Epithelial cell of prostate (primary cell): Measurements from ENCODE around the gene CYP46A1.

Experiments used
- DNase-seq: peaks from one replicate; pipeline ENCODE4 v3.0.0-alpha.2; 2011; ENCODE audit warnings: low read depth, low spot score
- H3K27ac ChIP-seq: fragments of 450-650 bp; 2 replicates; pipeline ENCODE4 v1.5.1; 2017; ENCODE audit warnings: mild to moderate bottlenecking

CYP46A1 gene

GRCh38 chr14:99725774-99726537, 41.9 kb downstream of the CYP46A1 start:
- no peak for DNase-seq
- no peak overlapping the region for H3K27ac ChIP-seq

GRCh38 chr14:99726538-99727095, 42.5 kb downstream of the CYP46A1 start:
- DNase-seq: no peak
- no peak overlapping the region for H3K27ac ChIP-seq

GRCh38 chr14:99727096-99727870, 43.2 kb downstream of the CYP46A1 start:
- no peak overlapping the region for H3K27ac ChIP-seq
- no peak for DNase-seq

- no peak for DNase-seq
Measured at GRCh38 chr14:99728231-99728920, 44.3 kb downstream of the CYP46A1 start.

GRCh38 chr14:99728981-99729451, 44.9 kb downstream of the CYP46A1 start:
- H3K27ac ChIP-seq: no peak overlapping the region
- DNase-seq: no peak

More at GRCh38 chr14:99728231-99728920, 44.3 kb downstream of the CYP46A1 start:
- H3K27ac ChIP-seq: no peak overlapping the region

GRCh38 chr14:99729991-99730875, 46.1 kb downstream of the CYP46A1 start:
- H3K27ac ChIP-seq: no peak overlapping the region

GRCh38 chr14:99730876-99731546, 46.9 kb downstream of the CYP46A1 start:
- no peak for DNase-seq

More at GRCh38 chr14:99729991-99730875, 46.1 kb downstream of the CYP46A1 start:
- DNase-seq: no peak

GRCh38 chr14:99731547-99732435, 47.7 kb downstream of the CYP46A1 start:
- DNase-seq: no peak

More at GRCh38 chr14:99730876-99731546, 46.9 kb downstream of the CYP46A1 start:
- H3K27ac ChIP-seq: no peak overlapping the region

GRCh38 chr14:99732436-99733210, 48.5 kb downstream of the CYP46A1 start:
- no peak overlapping the region for H3K27ac ChIP-seq

More at GRCh38 chr14:99731547-99732435, 47.7 kb downstream of the CYP46A1 start:
- H3K27ac ChIP-seq: no peak overlapping the region

GRCh38 chr14:99733211-99733539, 49.1 kb downstream of the CYP46A1 start:
- no peak for DNase-seq
- no peak overlapping the region for H3K27ac ChIP-seq

More at GRCh38 chr14:99732436-99733210, 48.5 kb downstream of the CYP46A1 start:
- DNase-seq: no peak

GRCh38 chr14:99733540-99734405, 49.7 kb downstream of the CYP46A1 start:
- H3K27ac ChIP-seq: no peak overlapping the region
- no peak for DNase-seq

GRCh38 chr14:99734406-99735051, 50.4 kb downstream of the CYP46A1 start:
- H3K27ac ChIP-seq: no peak overlapping the region
- no peak for DNase-seq

GRCh38 chr14:99735189-99736135, 51.4 kb downstream of the CYP46A1 start:
- no peak for DNase-seq
- no peak overlapping the region for H3K27ac ChIP-seq

GRCh38 chr14:99736603-99737371, 52.7 kb downstream of the CYP46A1 start:
- H3K27ac ChIP-seq: no peak overlapping the region
- no peak for DNase-seq
